Stimulated activated naive CD4-positive, alpha-beta T cell treated with Interleukin-2 at 50 U/mL for 16 hours (primary cell): ENCODE measurements around the gene RPS6KB1.
"Not testable (repeated sequence)": the region's sequence is repeated elsewhere in the genome, so short reads cannot be mapped to it uniquely, and the experiment has no call there.

Experiments used
- DNase-seq: peaks from one replicate; lab custom pipeline; 2025; lab: John Stamatoyannopoulos, UW

Gene RPS6KB1

DNA sequence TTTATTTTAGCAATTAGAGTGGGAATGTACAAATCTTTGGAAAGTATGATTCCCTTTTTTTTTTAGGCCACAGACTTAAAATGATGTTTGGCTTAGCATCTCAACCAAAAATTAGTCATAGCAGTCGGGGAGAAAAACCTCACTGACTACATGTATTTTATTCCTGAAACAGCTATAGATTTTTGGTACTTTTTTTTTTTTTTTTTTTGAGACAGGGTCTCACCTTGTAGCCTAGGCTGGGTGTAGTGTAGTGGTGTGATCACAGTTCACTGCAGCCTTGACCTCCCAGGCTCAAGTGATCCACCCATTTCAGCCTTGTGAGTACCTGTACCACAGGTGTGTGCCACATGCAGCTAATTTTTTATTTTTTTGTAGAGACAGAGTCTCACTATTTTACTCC, 48.2 kb downstream of the RPS6KB1 start:
- no peak for DNase-seq

DNA sequence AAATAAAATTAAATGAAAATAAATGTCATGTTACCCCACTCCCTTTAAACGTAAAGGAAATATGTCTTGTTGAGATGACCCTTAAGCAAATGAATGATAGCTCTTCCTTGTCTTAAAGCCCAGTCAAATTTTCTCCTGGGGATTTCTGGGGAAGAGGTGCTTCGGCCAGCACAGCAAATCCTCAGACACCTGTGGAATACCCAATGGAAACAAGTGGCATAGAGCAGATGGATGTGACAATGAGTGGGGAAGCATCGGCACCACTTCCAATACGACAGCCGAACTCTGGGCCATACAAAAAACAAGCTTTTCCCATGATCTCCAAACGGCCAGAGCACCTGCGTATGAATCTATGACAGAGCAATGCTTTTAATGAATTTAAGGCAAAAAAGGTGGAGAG, 53.5 kb downstream of the RPS6KB1 start:
- DNase-seq, result not testable (repeated sequence)

- DNase-seq, result not testable (repeated sequence)
Measured at GRCh38 chr17:59947310-59947709, 54.4 kb downstream of the RPS6KB1 start.

GRCh38 chr17:59950049-59950448, 57.1 kb downstream of the RPS6KB1 start:
- DNase-seq, result no peak

DNA sequence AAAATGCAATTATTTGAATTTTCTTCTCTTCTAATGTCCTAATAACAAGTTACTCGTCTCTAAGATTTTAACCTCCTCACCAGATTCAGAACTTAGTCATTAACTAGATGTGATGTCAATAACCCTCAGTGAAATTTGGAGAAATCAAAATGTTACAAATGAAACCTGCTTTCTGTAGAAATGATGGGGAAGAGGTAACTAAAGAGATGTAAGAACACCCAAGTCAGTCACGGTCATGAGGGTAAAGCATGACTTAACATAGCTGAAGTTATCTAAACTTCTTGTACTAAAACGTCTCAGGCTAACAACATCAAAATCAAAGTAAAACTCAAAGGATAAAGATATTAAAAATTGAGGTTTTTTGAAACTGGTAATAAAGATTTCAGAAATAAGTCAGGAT, 61.9 kb downstream of the RPS6KB1 start:
- no peak for DNase-seq

- not testable (repeated sequence) for DNase-seq
Measured at GRCh38 chr17:59959574-59959973, 66.7 kb downstream of the RPS6KB1 start.

GRCh38 chr17:59962739-59963318, 69.9 kb downstream of the RPS6KB1 start:
- DNase-seq, result no peak

GRCh38 chr17:59963738-59964481, 71.0 kb downstream of the RPS6KB1 start:
- DNase-seq, result peak; percentile 49

GRCh38 chr17:59964482-59965328, 71.8 kb downstream of the RPS6KB1 start, which contains the start of gene RNFT1:
Gene RNFT1, minus strand, starts transcription at chr17:59964740. Its CDS starts 77 bp downstream, at chr17:59964663.
- DNase-seq, result peak; percentile 89

- not testable (repeated sequence) for DNase-seq
Measured at GRCh38 chr17:59971771-59972170, 78.8 kb downstream of the RPS6KB1 start.

- no peak for DNase-seq
Measured at GRCh38 chr17:59972778-59973177, 79.9 kb downstream of the RPS6KB1 start.

DNA sequence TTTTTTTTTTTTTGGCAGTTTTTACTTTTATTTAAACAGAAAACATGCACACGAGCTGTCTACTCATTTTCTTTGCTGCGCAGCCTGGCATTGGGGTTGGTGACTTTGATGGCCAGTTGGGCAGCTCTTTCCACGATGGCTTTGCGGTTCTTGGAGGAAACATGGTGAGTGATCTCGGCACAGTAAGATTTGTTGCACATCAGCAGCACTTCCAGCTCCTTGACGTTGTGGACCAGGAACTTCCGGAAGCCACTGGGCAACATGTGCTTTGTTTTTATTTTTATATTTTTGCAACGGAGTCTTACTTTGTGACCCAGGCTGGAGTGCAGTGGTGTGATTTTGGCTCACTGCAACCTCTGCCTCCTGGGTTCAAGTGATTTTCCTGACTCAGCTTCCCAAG, 80.6 kb downstream of the RPS6KB1 start:
- DNase-seq, result not testable (repeated sequence)

DNA sequence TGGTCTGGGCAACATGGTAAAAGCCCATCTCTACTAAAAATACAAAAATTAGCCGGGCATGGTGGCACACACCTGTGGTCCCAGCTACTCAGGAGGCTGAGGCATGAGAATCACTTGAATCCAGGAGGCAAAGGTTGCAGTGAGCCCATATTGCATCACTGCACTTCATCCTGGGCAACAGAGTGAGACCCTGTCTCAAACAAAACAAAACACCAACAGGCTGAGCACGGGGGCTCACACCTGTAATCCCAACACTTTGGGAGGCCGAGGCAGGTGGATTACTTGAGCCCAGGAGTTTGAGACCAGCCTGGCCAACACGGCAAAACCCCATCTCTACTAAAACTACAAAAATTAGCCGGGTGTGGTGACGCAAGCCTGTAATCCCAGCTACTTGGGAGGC, 82.2 kb downstream of the RPS6KB1 start:
- DNase-seq, result not testable (repeated sequence)

DNA sequence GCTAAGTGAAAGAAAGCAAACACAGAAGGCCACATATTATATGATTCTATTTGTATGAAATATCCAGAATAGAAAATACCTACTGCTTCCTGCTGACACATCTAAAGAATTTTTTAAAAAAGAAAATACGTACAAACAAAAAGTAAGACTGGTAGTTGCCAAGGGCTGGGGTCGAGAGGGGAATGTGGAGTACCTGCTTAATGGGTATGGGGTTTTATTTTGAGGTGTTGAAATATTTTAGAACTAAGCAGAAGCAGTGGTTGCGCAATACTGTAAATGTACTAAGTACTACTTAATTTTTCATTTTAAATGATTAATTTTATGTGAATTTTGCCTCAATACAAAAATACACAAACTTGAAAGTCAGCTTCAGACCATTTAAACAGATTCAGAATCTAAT, 103.7 kb downstream of the RPS6KB1 start:
- not testable (repeated sequence) for DNase-seq
